Retinal pigment epithelial cell (primary cell): ENCODE results near the gene TNNC1.
A peak's percentile ranks its signal among the peaks of the same experiment; 100 is the strongest.

ENCODE experiments used
- DNase-seq: peaks from one replicate; pipeline ENCODE4 v3.0.0-alpha.2; 2010; ENCODE audit warnings: low read depth
- H3K4me3 ChIP-seq: 2 replicates; pipeline ENCODE4 v1.5.1; 2011; ENCODE audit warnings: mild to moderate bottlenecking, low read length, control low read depth, moderate library complexity
- CTCF ChIP-seq: conservative IDR thresholded peaks from 2 replicates; pipeline ENCODE4 v1.5.1; 2011; ENCODE audit warnings: low read depth, low read length, control low read depth, inconsistent platforms

TNNC1 gene

GRCh38 chr3:52456169-52456799 is 2.4 kb upstream of the TNNC1 start:
- H3K4me3 ChIP-seq: peak overlapping the region; percentile 89
- no peak for DNase-seq

GRCh38 chr3:52455283-52456168 is 1.7 kb upstream of the TNNC1 start, which contains the start of gene NISCH:
Gene NISCH, plus strand, starts transcription at chr3:52455604. Its CDS starts 38 bp downstream, at chr3:52455642.
- TF ChIP-seq CTCF: no peak
- peak within 1 kb of the TSS; percentile 89 for H3K4me3 ChIP-seq
- DNase-seq: no peak

More at GRCh38 chr3:52456169-52456799, 2.4 kb upstream of the TNNC1 start:
- TF ChIP-seq CTCF: no peak

- TF ChIP-seq CTCF: no peak
- DNase-seq: no peak
- peak overlapping the region; percentile 50 for H3K4me3 ChIP-seq
Observed at GRCh38 chr3:52454938-52455282, 1.1 kb upstream of the TNNC1 start.

GRCh38 chr3:52454250-52454937 is 553 bp upstream of the TNNC1 start:
- H3K4me3 ChIP-seq: no peak overlapping the region
- no peak for TF ChIP-seq CTCF
- DNase-seq: no peak

GRCh38 chr3:52452570-52453221 is 1.1 kb downstream of the TNNC1 start:
- no peak for DNase-seq
- TF ChIP-seq CTCF: no peak
- no peak overlapping the region for H3K4me3 ChIP-seq

GRCh38 chr3:52452126-52452525 is 1.7 kb downstream of the TNNC1 start:
- TF ChIP-seq CTCF: no peak
- H3K4me3 ChIP-seq: no peak overlapping the region
- DNase-seq: no peak
